Mucosa of descending colon (tissue), 3 donors: Measurements from ENCODE around the gene FNDC3A. TPM values are rescaled to one million over a fixed set of nuclear protein-coding genes. Genes with fewer than 3 reads are reported as not detected.

Source experiments
- ATAC-seq: fragments of 200-7000 bp; cut with Tn5 transposase; one replicate; pipeline ENCODE4 v1.9.1; 2020; ENCODE audit warnings: mild to moderate bottlenecking, moderate library complexity
- DNase-seq, 3 donors: peaks; one replicate each; pipeline ENCODE4 v3.0.0-alpha.2; 2020
- H3K36me3 ChIP-seq: fragments of 200-600 bp; one replicate; pipeline ENCODE4 v1.8.0; 2021; ENCODE audit warnings: low read depth, mild to moderate bottlenecking
- H3K4me1 ChIP-seq: fragments of 200-600 bp; one replicate; pipeline ENCODE4 v1.8.0; 2021; ENCODE audit warnings: low read depth, mild to moderate bottlenecking
- H3K4me3 ChIP-seq: fragments of 200-600 bp; one replicate; pipeline ENCODE4 v1.8.0; 2021; ENCODE audit warnings: mild to moderate bottlenecking
- H3K9me3 ChIP-seq: fragments of 200-600 bp; one replicate; pipeline ENCODE4 v1.8.0; 2021; ENCODE audit warnings: mild to moderate bottlenecking
- CTCF ChIP-seq: fragments of 200-600 bp; IDR thresholded peaks from one replicate; pipeline ENCODE4 v1.8.0; 2022; ENCODE audit warnings: antibody characterized with exemption, mild to moderate bottlenecking
- intact Hi-C, 2 donors: fragments of 100-400 bp; cut with DNase I in 1 of 2; cut with micrococcal nuclease in 1 of 2; formaldehyde crosslinking; loops; one replicate each; pipeline versions ENCODE4 v1.11.0 to v1.11.1; 2022; cut with DNase I, micrococcal nuclease
- total RNA-seq, 3 donors: library from RNA; stranded (reverse); fragmentation: NEBNext Ultra II Directional in 2 of 3; extraction: Animal tissue kit (Norgen Biotek cat#: 25700) in 2 of 3; gene quantifications; one replicate each; pipeline versions ENCODE4 v1.2.1 to v1.2.4, GENCODE V29; 2021 to 2023
- donor health status: DM: no; HTN: no; CAD: no; lungs with moderate emphysema.
- donor health status: DM: no; HTN: no; CAD: no.
- donor health status: DM: no; HTN: yes; CAD: no.

Gene FNDC3A
- total RNA-seq, 3 donors from 2014 or later: 46.6 to 63.6 (median 47.3) TPM

GRCh38 chr13:49218493-49219051 lies 242.9 kb downstream of the FNDC3A start:
- Histone ChIP-seq H3K4me3 (no peak overlapping the region), H3K9me3 (no peaks in the 10 kb centered on the region), H3K36me3 (no peaks in the 10 kb centered on the region), H3K4me1 (peaks cover 11% of the 10 kb centered on the region)
- intact Hi-C loops: no loop called here
- TF ChIP-seq CTCF: no peak
- no peak for ATAC-seq
- no peak for DNase-seq

- TF ChIP-seq CTCF: no peak
- ATAC-seq: no peak
- DNase-seq: peak in 1 of 3 donors; percentile 23
- Histone ChIP-seq H3K4me1 (peaks cover 10% of the 10 kb centered on the region), H3K4me3 (no peak overlapping the region), H3K36me3 (no peaks in the 10 kb centered on the region), H3K9me3 (no peaks in the 10 kb centered on the region)
- intact Hi-C loops: no loop called here
Measured at GRCh38 chr13:49219647-49220035, 243.9 kb downstream of the FNDC3A start.

- H3K36me3 ChIP-seq: no peaks in the 10 kb centered on the region
- no peaks in the 10 kb centered on the region for H3K9me3 ChIP-seq
- no peak for TF ChIP-seq CTCF
- intact Hi-C loops: no loop called here
- no peak within 1 kb of the TSS for H3K4me3 ChIP-seq
- H3K4me1 ChIP-seq: peaks cover 7% of the 10 kb centered on the region
- ATAC-seq (peak; percentile 80), DNase-seq (peak in 2 of 3 donors; percentile 58 to 65)
Measured at GRCh38 chr13:49220036-49220855, 244.5 kb downstream of the FNDC3A start, which contains the start of gene MLNR. TSS of gene MLNR (plus strand) at chr13:49220338. CDS start at chr13:49220338, 0 bp downstream.

GRCh38 chr13:49220856-49221589 lies 245.3 kb downstream of the FNDC3A start:
- H3K4me1 ChIP-seq: peaks cover 7% of the 10 kb centered on the region
- ATAC-seq (no peak), DNase-seq (no peak)
- TF ChIP-seq CTCF: no peak
- no peaks in the 10 kb centered on the region for H3K9me3 ChIP-seq
- H3K4me3 ChIP-seq: no peak overlapping the region
- intact Hi-C loops: no loop called here
- H3K36me3 ChIP-seq: no peaks in the 10 kb centered on the region

- Histone ChIP-seq H3K36me3 (no peaks in the 10 kb centered on the region), H3K4me3 (no peak overlapping the region), H3K4me1 (peaks cover 7% of the 10 kb centered on the region), H3K9me3 (no peaks in the 10 kb centered on the region)
- intact Hi-C loops: no loop called here
- no peak for TF ChIP-seq CTCF
- DNase-seq (no peak), ATAC-seq (no peak)
Measured at GRCh38 chr13:49221590-49221965, 245.9 kb downstream of the FNDC3A start.
